ENCODE data around the gene C17orf67.
A peak's percentile ranks its signal among the peaks of the same experiment; 100 is the strongest.

The C17orf67 gene

GRCh38 chr17:56770427-56770826 lies 63.3 kb downstream of the C17orf67 start:
- no peak for DNase-seq

DNA sequence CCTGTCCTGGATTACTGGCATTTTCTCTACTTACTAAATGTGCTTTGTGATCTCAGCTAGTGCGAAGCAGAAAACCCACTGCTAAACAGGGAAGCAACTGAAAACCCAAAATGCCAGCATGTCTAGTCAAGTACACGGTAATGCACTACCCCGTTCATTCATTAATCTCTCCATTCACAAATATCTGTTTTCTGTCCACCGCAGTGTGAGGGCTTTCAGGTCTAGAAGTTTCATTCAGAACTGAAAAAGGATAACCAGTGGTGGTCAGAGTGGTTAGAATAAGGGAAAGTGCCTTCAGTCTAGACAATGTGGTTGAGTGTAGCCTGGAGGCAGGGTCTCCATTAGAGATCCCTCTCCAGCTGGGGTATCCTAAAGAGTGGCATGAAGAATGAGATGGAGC lies 68.3 kb downstream of the C17orf67 start:
- no peak for DNase-seq

- DNase-seq = no peak
Observed at GRCh38 chr17:56762988-56763387, 70.7 kb downstream of the C17orf67 start.

GRCh38 chr17:56762144-56762543 lies 71.6 kb downstream of the C17orf67 start:
- DNase-seq = no peak

DNA sequence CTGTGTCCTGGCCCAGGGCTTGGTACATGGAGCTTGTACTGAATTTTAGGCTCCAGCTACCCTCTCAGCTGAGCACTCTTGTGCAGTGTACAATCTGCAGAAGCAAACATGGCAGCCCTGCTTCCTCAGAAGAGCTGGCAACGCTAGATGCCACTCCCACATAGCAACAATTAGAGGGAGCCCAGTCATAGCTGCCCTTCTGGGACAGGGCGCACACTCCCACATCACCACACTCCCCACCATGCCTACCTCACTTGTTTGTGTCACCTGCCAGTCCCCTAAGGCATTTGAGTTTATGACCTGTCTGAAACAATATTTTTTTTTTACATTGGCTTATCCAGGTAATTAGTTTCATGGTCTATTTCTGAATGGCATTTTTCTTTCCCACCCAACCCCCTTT lies 72.3 kb downstream of the C17orf67 start:
- DNase-seq = no peak

DNA sequence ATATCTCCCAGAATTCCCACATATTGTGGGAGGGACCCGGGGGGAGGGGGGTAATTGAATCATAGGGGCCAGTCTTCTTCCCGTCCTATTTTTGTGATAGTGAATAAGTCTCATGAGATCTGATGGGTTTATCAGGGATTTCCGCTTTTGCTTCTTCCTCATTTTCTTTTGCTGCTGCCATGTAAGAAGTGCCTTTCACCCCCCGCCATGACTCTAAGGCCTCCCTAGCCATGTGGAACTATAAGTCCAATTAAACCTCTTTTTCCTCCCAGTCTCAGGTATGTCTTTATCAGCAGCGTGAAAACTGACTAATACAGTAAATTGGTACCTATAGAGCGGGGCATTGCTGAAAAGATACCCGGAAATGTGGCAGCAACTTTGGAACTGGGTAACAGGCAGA lies 76.1 kb downstream of the C17orf67 start:
- DNase-seq = peak in 1 of 2 donors; percentile 23

GRCh38 chr17:56756536-56756935 lies 77.2 kb downstream of the C17orf67 start:
- DNase-seq = no peak

DNA sequence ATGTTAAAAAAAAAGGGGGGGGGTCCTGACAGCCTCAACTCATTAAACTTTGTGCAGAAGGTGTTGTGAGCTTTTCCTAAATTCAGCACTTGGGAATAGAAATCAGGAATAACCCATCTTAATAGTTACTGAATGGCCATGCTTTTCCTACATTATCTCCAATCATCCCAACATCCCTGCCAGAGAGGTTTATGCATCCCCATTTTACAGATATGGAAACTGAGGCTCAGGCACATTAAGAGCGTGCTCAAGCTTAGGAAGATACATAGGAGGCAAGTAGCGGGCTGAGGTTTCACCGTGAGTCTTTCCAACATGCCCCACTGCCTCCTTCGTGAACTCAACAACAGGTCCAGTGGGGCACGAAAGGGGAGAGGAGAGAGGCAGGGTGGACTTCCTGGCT lies 78.4 kb downstream of the C17orf67 start:
- DNase-seq = no peak

DNA sequence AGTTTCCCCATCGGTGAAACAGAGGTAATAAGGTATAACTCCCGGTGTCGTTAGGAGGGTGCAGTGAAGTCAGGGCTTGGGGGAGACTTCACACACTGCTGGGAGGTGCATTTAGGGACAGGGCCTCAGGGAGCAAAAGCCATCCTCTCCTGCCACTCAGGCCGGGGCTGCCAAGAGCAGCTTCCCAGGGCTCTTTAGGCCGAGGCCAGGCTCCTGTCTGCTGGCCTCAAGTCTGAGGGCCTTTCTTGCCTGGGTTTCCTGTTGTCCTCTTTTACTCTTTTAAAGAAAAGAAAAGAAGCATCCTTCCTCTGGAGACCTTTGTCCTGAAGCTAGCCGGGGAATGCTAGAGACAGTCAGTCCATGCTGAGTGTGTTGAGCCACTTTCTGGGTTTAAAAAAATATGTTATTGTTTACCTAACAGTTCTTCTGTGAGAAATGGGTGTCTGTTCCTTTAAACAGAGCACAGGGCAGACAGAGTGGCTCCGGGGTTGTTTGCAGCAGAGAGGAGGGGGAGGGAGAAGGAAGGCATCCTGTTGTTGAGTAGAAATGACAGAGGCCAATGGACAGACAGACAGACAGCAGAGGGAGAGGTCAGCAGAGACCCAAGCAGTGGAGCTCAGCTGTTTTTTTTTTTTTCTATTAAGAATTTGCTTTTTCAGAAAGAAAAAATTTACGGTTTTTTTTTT lies 79.1 kb downstream of the C17orf67 start:
- no peak for DNase-seq

DNA sequence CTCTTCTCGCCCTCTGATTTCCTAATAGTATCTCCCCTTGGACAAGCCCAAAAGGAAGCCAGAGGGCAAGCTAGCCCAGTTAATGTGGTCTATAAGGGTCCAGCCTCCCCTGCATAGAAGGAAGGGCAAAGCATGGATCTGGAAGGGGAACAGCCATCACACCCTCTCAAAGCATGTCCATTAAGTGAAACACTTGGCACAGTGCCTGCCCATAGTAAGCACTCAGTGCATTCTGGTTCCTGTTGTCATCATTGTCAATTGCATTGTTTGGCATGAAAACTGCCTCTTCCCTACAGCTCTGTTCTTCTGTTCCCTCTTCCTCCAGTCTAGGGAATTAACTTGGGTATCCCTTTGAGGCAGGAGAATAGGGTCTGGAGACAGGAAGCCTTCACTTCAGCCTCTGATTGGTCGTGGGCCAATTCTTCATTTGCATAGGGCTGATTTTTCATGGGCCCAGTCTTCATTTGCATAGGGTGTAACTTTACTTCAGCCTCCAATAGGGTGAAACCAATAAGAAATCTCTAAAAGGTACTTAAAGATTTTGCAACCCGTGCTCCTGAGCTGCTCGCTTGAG lies 81.4 kb downstream of the C17orf67 start:
- no peak for DNase-seq

DNA sequence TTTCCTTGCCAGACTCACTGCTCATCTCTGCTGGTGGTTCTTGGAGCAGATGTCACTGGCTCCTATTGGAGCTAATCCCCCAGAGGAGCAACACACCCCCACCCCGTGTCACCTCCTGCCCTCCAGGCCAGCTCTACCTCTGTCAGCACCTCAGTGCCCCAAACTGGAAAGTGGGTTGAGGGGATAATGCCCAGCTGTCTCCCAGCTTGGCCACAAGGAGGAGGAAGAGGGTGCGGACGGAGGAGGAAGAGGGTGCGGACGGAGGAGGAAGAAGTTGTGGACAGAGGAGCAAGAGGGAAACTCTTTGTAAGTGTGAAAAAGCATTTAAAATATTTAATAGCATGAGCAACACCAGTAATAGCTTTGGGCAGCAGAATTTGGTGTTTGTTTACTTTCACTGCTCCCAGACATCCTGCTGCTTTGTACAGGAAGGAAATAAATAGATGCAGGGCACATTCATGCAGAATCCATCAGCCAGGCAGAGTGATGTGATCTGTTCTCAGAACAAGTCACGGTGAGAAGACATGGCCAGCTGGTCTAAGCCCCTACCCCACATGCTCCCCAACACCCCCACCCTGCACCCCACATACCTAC lies 82.5 kb downstream of the C17orf67 start:
- no peak for DNase-seq

DNA sequence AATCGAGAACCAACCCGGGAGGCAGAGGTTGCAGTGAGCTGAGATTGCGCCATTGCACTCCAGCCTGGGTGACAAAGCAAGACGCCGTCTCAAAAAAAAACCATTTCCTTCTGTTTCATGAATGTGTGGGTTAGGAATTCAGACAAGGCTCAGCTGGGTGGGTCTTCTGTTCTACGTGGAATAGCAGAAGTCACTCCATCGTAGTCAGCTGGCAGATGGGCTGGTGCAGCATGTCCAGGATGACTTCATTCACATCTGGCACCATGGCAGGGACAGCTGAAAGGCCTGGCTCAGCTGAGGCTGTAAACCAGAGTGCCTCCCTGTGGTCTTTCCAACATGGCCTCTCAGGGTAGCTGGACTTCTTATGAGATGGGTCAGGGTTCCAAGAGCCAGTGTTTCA lies 89.0 kb downstream of the C17orf67 start:
- DNase-seq = no peak

DNA sequence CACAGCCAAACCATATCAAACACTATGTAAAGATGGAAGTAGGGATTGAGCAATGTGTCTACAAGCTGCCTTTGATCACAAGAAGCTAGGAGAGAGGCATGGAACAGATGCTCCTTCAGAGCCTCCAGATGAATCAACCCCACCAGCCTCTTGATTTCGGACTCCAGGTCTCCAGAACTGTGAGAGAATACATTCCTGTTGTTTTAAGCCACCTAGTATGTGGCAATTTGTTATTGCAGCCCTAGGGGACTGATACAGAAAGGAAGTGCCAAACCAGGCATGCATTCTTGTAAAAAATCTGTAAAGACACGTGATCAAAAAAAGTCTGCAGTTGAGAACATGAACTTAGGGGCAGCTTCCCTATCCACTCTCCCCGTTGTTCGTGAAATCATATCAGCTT lies 91.1 kb downstream of the C17orf67 start:
- DNase-seq = no peak
